Activated B cell treated with CpG ODN at 0.5 μM for 24 hours (primary cell): ENCODE results near the gene GRID2. TPM values are rescaled to one million over a fixed set of nuclear protein-coding genes. Genes with fewer than 3 reads are reported as not detected.

Experiments used
- ATAC-seq: fragments of 200-7000 bp; cut with Tn5 transposase; one replicate; pipeline ENCODE4 v1.10.0; 2021; ENCODE audit warnings: low read depth, mild to moderate bottlenecking, moderate library complexity
- CTCF ChIA-PET: fragments of 350-600 bp; sonication (Branson Sonifier 250); formaldehyde crosslinking; loops from one replicate; lab custom pipeline; 2021; ENCODE audit warnings: antibody characterized with exemption; lab: Charles Lee
- POLR2A ChIA-PET: fragments of 350-600 bp; sonication (Branson Sonifier 250); formaldehyde crosslinking; loops from one replicate; lab custom pipeline; 2021; ENCODE audit warnings: antibody characterized with exemption; lab: Charles Lee
- DNase-seq: peaks from one replicate; pipeline ENCODE4 v3.0.0; 2022
- H3K27ac Mint-ChIP-seq: one replicate; pipeline ENCODE4 v1.8.0; 2020; ENCODE audit warnings: mixed read lengths
- H3K27me3 Mint-ChIP-seq: one replicate; pipeline ENCODE4 v1.8.0; 2021; ENCODE audit warnings: mixed read lengths
- H3K36me3 Mint-ChIP-seq: one replicate; pipeline ENCODE4 v1.8.0; 2021; ENCODE audit warnings: low read depth, mixed read lengths
- H3K4me1 Mint-ChIP-seq: one replicate; pipeline ENCODE4 v1.8.0; 2021; ENCODE audit warnings: mixed read lengths
- H3K4me3 Mint-ChIP-seq: one replicate; pipeline ENCODE4 v1.8.0; 2020; ENCODE audit warnings: mild to moderate bottlenecking, mixed read lengths
- H3K9me3 Mint-ChIP-seq: one replicate; pipeline ENCODE4 v1.8.0; 2020; ENCODE audit warnings: mixed read lengths
- intact Hi-C: fragments of 100-400 bp; cut with micrococcal nuclease; formaldehyde crosslinking; loops from one replicate; pipeline ENCODE4 v1.15.1; 2024
- total RNA-seq: library from RNA; stranded (reverse); gene quantifications from 2 replicates; pipeline ENCODE4 v1.2.3, GENCODE V29; 2022
- TF ChIP-seq, protein P1 (sequence below): fragments of 200-600 bp; IDR thresholded peaks from one replicate; pipeline ENCODE4 v1.8.0; 2022; ENCODE audit warnings: antibody characterized with exemption, mild to moderate bottlenecking

GRID2 gene
- total RNA-seq, 1 donor from 2014 or later = not detected

DNA sequence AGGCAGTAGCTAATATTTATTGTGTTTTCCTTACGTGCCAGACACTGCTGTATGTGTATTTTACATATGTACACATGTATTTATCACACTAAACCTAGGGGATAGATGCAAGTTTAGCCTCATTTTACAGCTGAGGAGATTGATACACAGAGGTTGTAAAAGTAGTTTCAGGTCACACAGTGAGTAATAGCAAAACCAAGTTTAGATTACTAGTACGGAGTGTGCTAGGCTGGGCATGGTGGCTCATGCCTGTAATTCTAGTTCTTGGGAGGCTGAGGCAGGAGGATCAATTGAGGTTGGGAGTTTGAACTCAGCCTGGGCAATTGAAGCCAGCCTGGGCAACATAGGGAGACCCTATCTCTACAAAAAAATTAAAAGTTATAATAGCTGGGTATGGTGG, 823.7 kb downstream of the GRID2 start:
- POLR2A ChIA-PET = no interaction called here
- H3K9me3 Mint-ChIP-seq = no peaks in the 10 kb centered on the region

DNA sequence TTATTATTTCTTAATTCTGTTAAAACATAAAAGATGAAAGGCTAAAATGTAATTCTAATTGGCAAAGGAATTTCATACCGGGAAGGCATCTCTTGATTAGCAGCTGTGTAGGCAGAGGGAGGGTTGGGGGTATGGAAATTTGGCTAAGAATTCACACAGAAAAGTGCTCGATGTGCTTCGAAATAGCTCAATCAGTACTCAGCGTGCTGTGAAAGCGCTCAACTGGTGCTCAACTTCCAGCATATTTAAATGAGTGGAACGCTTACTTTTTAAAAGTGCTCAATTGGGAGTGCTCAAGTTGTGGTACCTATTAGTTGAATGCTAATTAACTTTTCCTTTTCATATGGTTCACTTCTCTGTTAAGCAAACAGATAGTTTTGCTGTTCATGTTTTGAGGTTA, 828.9 kb downstream of the GRID2 start:
- Mint-ChIP-seq H3K9me3 (no peaks in the 10 kb centered on the region), H3K36me3 (no peaks in the 10 kb centered on the region), H3K4me3 (no peak overlapping the region), H3K27ac (no peak overlapping the region), H3K4me1 (no peaks in the 10 kb centered on the region), H3K27me3 (no peaks in the 10 kb centered on the region)
- CTCF ChIA-PET = no interaction called here
- ATAC-seq = no peak
- DNase-seq = no peak
- intact Hi-C loops = no loop called here
- TF ChIP-seq, protein P1, sequence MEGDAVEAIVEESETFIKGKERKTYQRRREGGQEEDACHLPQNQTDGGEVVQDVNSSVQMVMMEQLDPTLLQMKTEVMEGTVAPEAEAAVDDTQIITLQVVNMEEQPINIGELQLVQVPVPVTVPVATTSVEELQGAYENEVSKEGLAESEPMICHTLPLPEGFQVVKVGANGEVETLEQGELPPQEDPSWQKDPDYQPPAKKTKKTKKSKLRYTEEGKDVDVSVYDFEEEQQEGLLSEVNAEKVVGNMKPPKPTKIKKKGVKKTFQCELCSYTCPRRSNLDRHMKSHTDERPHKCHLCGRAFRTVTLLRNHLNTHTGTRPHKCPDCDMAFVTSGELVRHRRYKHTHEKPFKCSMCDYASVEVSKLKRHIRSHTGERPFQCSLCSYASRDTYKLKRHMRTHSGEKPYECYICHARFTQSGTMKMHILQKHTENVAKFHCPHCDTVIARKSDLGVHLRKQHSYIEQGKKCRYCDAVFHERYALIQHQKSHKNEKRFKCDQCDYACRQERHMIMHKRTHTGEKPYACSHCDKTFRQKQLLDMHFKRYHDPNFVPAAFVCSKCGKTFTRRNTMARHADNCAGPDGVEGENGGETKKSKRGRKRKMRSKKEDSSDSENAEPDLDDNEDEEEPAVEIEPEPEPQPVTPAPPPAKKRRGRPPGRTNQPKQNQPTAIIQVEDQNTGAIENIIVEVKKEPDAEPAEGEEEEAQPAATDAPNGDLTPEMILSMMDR = no peak
- POLR2A ChIA-PET = no interaction called here

More for the DNA sequence above, 823.7 kb downstream of the GRID2 start:
- intact Hi-C loops = no loop called here
- Mint-ChIP-seq H3K27ac (no peak overlapping the region), H3K27me3 (no peaks in the 10 kb centered on the region), H3K4me1 (no peaks in the 10 kb centered on the region), H3K4me3 (no peak overlapping the region), H3K36me3 (no peaks in the 10 kb centered on the region)
- ATAC-seq (no peak), DNase-seq (no peak)
- CTCF ChIA-PET = no interaction called here
- TF ChIP-seq, protein P1 = no peak

DNA sequence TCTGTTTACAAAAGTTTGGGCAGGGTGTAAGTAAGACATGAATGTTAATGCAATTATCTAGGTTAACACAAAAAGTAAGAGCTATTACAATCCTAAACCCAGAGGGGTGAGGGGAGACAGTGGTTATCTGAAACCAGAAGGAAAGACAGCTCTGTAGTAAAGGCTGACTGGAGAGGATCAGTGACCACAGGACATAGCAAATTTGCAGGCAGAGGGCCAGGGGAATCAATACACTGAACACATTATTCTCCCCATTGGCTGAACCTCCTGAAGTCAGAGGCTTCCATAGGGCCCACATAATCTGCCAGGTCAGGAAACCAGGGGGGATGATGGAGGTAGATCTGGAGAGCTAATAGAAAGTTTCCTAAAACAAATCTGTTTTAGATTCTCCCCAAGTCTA, 835.4 kb downstream of the GRID2 start:
- Mint-ChIP-seq H3K27ac (no peak overlapping the region), H3K9me3 (no peaks in the 10 kb centered on the region), H3K36me3 (no peaks in the 10 kb centered on the region), H3K4me1 (no peaks in the 10 kb centered on the region), H3K4me3 (no peak overlapping the region), H3K27me3 (no peaks in the 10 kb centered on the region)
- POLR2A ChIA-PET = no interaction called here
- ATAC-seq (no peak), DNase-seq (no peak)
- TF ChIP-seq, protein P1 = no peak
- CTCF ChIA-PET = no interaction called here
- intact Hi-C loops = no loop called here

DNA sequence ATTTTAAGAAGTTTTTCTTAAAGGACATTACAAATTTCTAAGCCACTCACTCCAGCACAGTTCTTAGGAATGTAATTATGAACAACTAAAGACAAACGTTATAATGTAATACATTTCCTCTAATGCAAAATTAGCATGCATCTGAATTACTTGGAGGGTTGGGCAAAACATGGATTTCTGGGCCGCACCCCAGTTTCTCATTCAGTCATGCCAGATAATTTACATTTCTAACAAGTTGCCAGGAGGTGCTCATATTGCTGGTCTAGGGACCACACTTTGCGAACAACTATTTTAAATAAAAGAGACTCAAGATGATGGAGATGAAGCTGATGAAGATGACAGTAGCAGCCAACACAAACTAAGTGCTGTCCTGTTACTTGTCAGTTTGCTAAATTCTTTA, 840.1 kb downstream of the GRID2 start:
- H3K4me3 Mint-ChIP-seq = no peak overlapping the region

DNA sequence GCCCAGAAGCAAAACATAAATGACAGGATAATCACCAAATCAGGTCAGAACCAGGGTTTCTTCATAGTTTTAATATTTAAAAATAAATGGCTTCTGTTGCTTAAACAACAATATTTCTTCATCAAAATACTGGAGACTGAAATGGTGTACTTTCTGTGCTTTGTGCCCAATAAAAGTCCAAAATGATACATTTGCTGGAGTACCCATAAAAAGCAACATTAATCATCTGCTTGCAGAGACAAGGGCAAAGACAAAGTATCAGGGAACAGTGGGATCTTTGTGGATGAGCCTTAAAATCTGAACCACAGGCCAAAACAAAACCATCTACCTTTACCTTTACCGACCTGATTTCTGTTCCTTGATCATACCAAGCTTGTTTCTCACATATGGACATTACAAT, 840.9 kb downstream of the GRID2 start:
- H3K4me1 Mint-ChIP-seq = no peaks in the 10 kb centered on the region
- no peak overlapping the region for H3K4me3 Mint-ChIP-seq
- no peak for ATAC-seq
- ChIA-PET CTCF (no interaction called here), POLR2A (no interaction called here)
- no peak for DNase-seq
- intact Hi-C loops = no loop called here
- no peak overlapping the region for H3K27ac Mint-ChIP-seq
- H3K27me3 Mint-ChIP-seq = no peaks in the 10 kb centered on the region
- H3K36me3 Mint-ChIP-seq = no peaks in the 10 kb centered on the region
- TF ChIP-seq, protein P1 = no peak
- H3K9me3 Mint-ChIP-seq = no peaks in the 10 kb centered on the region

More for the DNA sequence above, 840.1 kb downstream of the GRID2 start:
- ChIA-PET POLR2A (no interaction called here), CTCF (no interaction called here)
- Mint-ChIP-seq H3K4me1 (no peaks in the 10 kb centered on the region), H3K9me3 (no peaks in the 10 kb centered on the region), H3K27ac (no peak overlapping the region), H3K36me3 (no peaks in the 10 kb centered on the region), H3K27me3 (no peaks in the 10 kb centered on the region)
- TF ChIP-seq, protein P1 = no peak
- ATAC-seq (no peak), DNase-seq (no peak)
- intact Hi-C loops = no loop called here
